HepG2 (cell line): ENCODE measurements around the gene PLCD4. TPM values are rescaled to one million over a fixed set of nuclear protein-coding genes. Genes with fewer than 3 reads are reported as not detected.

Experiments
- CCAR2 ChIP-seq: fragments of 200-400 bp; formaldehyde crosslinking; optimal IDR thresholded peaks from 2 replicates; pipeline ENCODE3; 2018; ENCODE audit warnings: low read depth, mild to moderate bottlenecking, low read length, moderate library complexity
- CREB1 ChIP-seq, 2 experiments: fragments of 450-650 bp in 1 of 2; IDR thresholded peaks; 2 replicates each; pipeline ENCODE4 v1.6.1; 2016 to 2017; ENCODE audit warnings: control low read depth in 1 of 2, mild to moderate bottlenecking in 1 of 2, missing compliant biosample characterization in 1 of 2, missing genetic modification characterization in 1 of 2
- NFAT5 ChIP-seq: sonication (generic); formaldehyde crosslinking; IDR thresholded peaks from 2 replicates; pipeline ENCODE4 v1.4.0; 2020; ENCODE audit warnings: missing genetic modification reagents
- NPAS2 ChIP-seq: sonication (generic); formaldehyde crosslinking; IDR thresholded peaks from 2 replicates; pipeline ENCODE4 v1.8.0; 2022; ENCODE audit warnings: mild to moderate bottlenecking, missing genetic modification reagents, borderline replicate concordance
- RXRA ChIP-seq: sonication (generic); formaldehyde crosslinking; IDR thresholded peaks from 2 replicates; pipeline ENCODE4 v1.5.1; 2020; ENCODE audit warnings: missing genetic modification reagents
- SIX4 ChIP-seq: sonication (generic); formaldehyde crosslinking; IDR thresholded peaks from 2 replicates; pipeline ENCODE4 v1.4.0; 2020; ENCODE audit warnings: missing genetic modification reagents
- SMARCE1 ChIP-seq: fragments of 450-650 bp; IDR thresholded peaks from 2 replicates; pipeline ENCODE4 v1.6.1; 2017; ENCODE audit warnings: borderline replicate concordance
- SYNCRIP ChIP-seq: fragments of 200-400 bp; formaldehyde crosslinking; IDR thresholded peaks from 2 replicates; pipeline ENCODE4 v1.6.1; 2018; ENCODE audit warnings: mild to moderate bottlenecking, low read depth, low read length; ENCODE audit not compliant: insufficient read depth
- ZNF263 ChIP-seq: sonication (generic); formaldehyde crosslinking; IDR thresholded peaks from 2 replicates; pipeline ENCODE4 v1.4.0; 2020; ENCODE audit warnings: missing genetic modification reagents
- ZNF451 ChIP-seq: sonication (generic); formaldehyde crosslinking; IDR thresholded peaks from 2 replicates; pipeline ENCODE4 v1.5.0; 2020; ENCODE audit warnings: mild to moderate bottlenecking, missing genetic modification reagents
- ZNF720 ChIP-seq: sonication (generic); formaldehyde crosslinking; IDR thresholded peaks from 2 replicates; pipeline ENCODE4 v1.4.0; 2020; ENCODE audit warnings: missing genetic modification reagents
- polyA plus RNA-seq, 8 experiments: library from polyadenylated mRNA; depleted of rRNA in 3 of 8; stranded (reverse) in 7 of 8; unstranded in 1 of 8; fragments of >200 nt; fragmentation: Illumina TruSeq in 4 of 8; extraction: Trizol in 4 of 8; gene quantifications; 2 replicates each; pipeline versions ENCODE4 v1.2.1 to v1.2.3, GENCODE V29; 2011 to 2016; ENCODE audit warnings: low read depth in 4 of 8, missing spikeins in 1 of 8, mixed read lengths in 1 of 8; ENCODE audit not compliant: insufficient read depth in 1 of 8
- total RNA-seq, 5 experiments: library from RNA; depleted of rRNA; stranded (reverse); fragments of >200 nt; fragmentation: Illumina TruSeq; extraction: Trizol; gene quantifications; 2 replicates each; pipeline ENCODE4 v1.2.3, GENCODE V29; 2016; ENCODE audit warnings: low read depth in 1 of 5
- TF ChIP-seq, protein P1 (sequence below): sonication (generic); formaldehyde crosslinking; IDR thresholded peaks from 2 replicates; pipeline ENCODE4 v1.8.1; 2023; ENCODE audit warnings: mild to moderate bottlenecking, inconsistent platforms, moderate library complexity, missing genetic modification reagents, borderline replicate concordance
- TF ChIP-seq, protein P2 (sequence below): IDR thresholded peaks from 2 replicates; pipeline ENCODE4 v1.6.1; 2012; ENCODE audit warnings: low read depth, low read length, improper control_type of control experiment
- TF ChIP-seq, protein P3 (sequence below): sonication (generic); formaldehyde crosslinking; conservative IDR thresholded peaks from 2 replicates; pipeline ENCODE4 v1.8.0; 2022; ENCODE audit warnings: missing genetic modification reagents
- TF ChIP-seq, protein P4 (sequence below): sonication (generic); formaldehyde crosslinking; IDR thresholded peaks from 2 replicates; pipeline ENCODE4 v1.4.0; 2020; ENCODE audit warnings: mild to moderate bottlenecking, missing genetic modification reagents

PLCD4 gene
- total and polyA plus RNA-seq, 2 of the 13 experiments (the other 11 are each of a cell fraction or from before 2014, with no cell fraction given), result 0.26 TPM; not detected in 1

GRCh38 chr2:218671654-218672566 is 64.2 kb downstream of the PLCD4 start, which contains the start of the genes RNF25 and STK36 (continued):
- TF ChIP-seq, protein P1, sequence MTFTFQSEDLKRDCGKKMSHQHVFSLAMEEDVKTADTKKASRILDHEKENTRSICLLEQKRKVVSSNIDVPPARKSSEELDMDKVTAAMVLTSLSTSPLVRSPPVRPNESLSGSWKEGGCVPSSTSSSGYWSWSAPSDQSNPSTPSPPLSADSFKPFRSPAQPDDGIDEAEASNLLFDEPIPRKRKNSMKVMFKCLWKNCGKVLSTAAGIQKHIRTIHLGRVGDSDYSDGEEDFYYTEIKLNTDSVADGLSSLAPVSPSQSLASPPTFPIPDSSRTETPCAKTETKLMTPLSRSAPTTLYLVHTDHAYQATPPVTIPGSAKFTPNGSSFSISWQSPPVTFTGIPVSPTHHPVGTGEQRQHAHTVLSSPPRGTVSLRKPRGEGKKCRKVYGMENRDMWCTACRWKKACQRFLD (CRISPR knock-in tag), result peak; percentile 84; the same call in 1 of the 2 replicates
- TF ChIP-seq SMARCE1, result no peak
- TF ChIP-seq, protein P2, sequence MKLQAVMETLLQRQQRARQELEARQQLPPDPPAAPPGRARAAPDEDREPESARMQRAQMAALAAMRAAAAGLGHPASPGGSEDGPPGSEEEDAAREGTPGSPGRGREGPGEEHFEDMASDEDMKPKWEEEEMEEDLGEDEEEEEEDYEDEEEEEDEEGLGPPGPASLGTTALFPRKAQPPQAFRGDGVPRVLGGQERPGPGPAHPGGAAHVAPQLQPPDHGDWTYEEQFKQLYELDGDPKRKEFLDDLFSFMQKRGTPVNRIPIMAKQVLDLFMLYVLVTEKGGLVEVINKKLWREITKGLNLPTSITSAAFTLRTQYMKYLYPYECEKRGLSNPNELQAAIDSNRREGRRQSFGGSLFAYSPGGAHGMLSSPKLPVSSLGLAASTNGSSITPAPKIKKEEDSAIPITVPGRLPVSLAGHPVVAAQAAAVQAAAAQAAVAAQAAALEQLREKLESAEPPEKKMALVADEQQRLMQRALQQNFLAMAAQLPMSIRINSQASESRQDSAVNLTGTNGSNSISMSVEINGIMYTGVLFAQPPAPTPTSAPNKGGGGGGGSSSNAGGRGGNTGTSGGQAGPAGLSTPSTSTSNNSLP, result peak; percentile 20; the same call in 1 of the 2 replicates
- peak; percentile 77 for TF ChIP-seq CCAR2
- TF ChIP-seq, protein P3, sequence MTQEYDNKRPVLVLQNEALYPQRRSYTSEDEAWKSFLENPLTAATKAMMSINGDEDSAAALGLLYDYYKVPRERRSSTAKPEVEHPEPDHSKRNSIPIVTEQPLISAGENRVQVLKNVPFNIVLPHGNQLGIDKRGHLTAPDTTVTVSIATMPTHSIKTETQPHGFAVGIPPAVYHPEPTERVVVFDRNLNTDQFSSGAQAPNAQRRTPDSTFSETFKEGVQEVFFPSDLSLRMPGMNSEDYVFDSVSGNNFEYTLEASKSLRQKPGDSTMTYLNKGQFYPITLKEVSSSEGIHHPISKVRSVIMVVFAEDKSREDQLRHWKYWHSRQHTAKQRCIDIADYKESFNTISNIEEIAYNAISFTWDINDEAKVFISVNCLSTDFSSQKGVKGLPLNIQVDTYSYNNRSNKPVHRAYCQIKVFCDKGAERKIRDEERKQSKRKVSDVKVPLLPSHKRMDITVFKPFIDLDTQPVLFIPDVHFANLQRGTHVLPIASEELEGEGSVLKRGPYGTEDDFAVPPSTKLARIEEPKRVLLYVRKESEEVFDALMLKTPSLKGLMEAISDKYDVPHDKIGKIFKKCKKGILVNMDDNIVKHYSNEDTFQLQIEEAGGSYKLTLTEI (CRISPR knock-in tag), result no peak
- no peak for TF ChIP-seq SYNCRIP
- TF ChIP-seq ZNF263 (CRISPR knock-in tag), result peak; percentile 23; the same call in 1 of the 2 replicates
- peak; percentile 32; the same call in 1 of the 2 replicates for TF ChIP-seq ZNF451 (CRISPR knock-in tag)
- TF ChIP-seq RXRA (CRISPR knock-in tag), result peak; percentile 63; the same call in 1 of the 2 replicates
- no peak for TF ChIP-seq CREB1 (IDR thresholded peaks at IDR 0.05)
- TF ChIP-seq CREB1 (CRISPR knock-in tag; IDR thresholded peaks at IDR 0.05), result no peak; the same call in 1 of the 2 replicates
- no peak for TF ChIP-seq SIX4 (CRISPR knock-in tag)
- TF ChIP-seq ZNF720 (CRISPR knock-in tag), result no peak
- no peak for TF ChIP-seq NPAS2
- TF ChIP-seq, protein P4, sequence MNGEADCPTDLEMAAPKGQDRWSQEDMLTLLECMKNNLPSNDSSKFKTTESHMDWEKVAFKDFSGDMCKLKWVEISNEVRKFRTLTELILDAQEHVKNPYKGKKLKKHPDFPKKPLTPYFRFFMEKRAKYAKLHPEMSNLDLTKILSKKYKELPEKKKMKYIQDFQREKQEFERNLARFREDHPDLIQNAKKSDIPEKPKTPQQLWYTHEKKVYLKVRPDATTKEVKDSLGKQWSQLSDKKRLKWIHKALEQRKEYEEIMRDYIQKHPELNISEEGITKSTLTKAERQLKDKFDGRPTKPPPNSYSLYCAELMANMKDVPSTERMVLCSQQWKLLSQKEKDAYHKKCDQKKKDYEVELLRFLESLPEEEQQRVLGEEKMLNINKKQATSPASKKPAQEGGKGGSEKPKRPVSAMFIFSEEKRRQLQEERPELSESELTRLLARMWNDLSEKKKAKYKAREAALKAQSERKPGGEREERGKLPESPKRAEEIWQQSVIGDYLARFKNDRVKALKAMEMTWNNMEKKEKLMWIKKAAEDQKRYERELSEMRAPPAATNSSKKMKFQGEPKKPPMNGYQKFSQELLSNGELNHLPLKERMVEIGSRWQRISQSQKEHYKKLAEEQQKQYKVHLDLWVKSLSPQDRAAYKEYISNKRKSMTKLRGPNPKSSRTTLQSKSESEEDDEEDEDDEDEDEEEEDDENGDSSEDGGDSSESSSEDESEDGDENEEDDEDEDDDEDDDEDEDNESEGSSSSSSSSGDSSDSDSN (CRISPR knock-in tag), result peak; percentile 86
- 0 out of 2 replicates have a peak, but pooled peaks have one; percentile 18 for TF ChIP-seq NFAT5 (CRISPR knock-in tag)
